G401 (cell line): ENCODE data around the gene MAPK11. TPM values are rescaled to one million over a fixed set of nuclear protein-coding genes. Genes with fewer than 3 reads are reported as not detected.
A peak's percentile ranks its signal among the peaks of the same experiment; 100 is the strongest.

Experiments
- DNase-seq: peaks from one replicate; pipeline ENCODE4 v3.0.0-alpha.2; 2015; ENCODE audit warnings: low spot score
- in situ Hi-C: cut with HindIII; loops from 2 replicates; pipeline ENCODE4 v1.10.0; 2016; ENCODE audit warnings: low sequenced_read_pairs, mixed read lengths
- total RNA-seq: library from RNA; depleted of rRNA; stranded (reverse); fragments of >200 nt; shearing (Covaris generic); gene quantifications from 2 replicates; pipeline ENCODE4 v1.2.3, GENCODE V29; 2014; rRNA removed

MAPK11 gene
- 21.3 and 21.5 TPM in 2 replicates for total RNA-seq

- in situ Hi-C loops: no loop called here
- peak; percentile 69 for DNase-seq
These were observed at the start of gene MAPK11 for GRCh38 chr22:50269970-50270665. Gene MAPK11, minus strand, starts transcription at chr22:50270380. Its CDS starts 88 bp downstream, at chr22:50270292.

GRCh38 chr22:50319503-50319951 lies 49.3 kb upstream of the MAPK11 start:
- DNase-seq: no peak
- in situ Hi-C loops: no loop called here

GRCh38 chr22:50318698-50319411 lies 48.7 kb upstream of the MAPK11 start:
- DNase-seq: no peak
- in situ Hi-C loops: no loop called here

GRCh38 chr22:50318356-50318697 lies 48.1 kb upstream of the MAPK11 start:
- DNase-seq: no peak
- in situ Hi-C loops: no loop called here

- in situ Hi-C loops: no loop called here
- no peak for DNase-seq
These were observed 47.5 kb upstream of the MAPK11 start for GRCh38 chr22:50317674-50318073.

GRCh38 chr22:50317178-50317577 lies 47.0 kb upstream of the MAPK11 start:
- DNase-seq: no peak
- in situ Hi-C loops: no loop called here

GRCh38 chr22:50316114-50317065 lies 46.2 kb upstream of the MAPK11 start:
- in situ Hi-C loops: no loop called here

GRCh38 chr22:50315289-50316113 lies 45.3 kb upstream of the MAPK11 start:
- in situ Hi-C loops: no loop called here
- no peak for DNase-seq

More at GRCh38 chr22:50316114-50317065, 46.2 kb upstream of the MAPK11 start:
- no peak for DNase-seq

- no peak for DNase-seq
- in situ Hi-C loops: no loop called here
These were observed 44.5 kb upstream of the MAPK11 start for GRCh38 chr22:50314455-50315288.

- DNase-seq: no peak
- in situ Hi-C loops: no loop called here
These were observed 43.9 kb upstream of the MAPK11 start for GRCh38 chr22:50314081-50314454.

GRCh38 chr22:50313600-50313999 lies 43.4 kb upstream of the MAPK11 start:
- in situ Hi-C loops: no loop called here
- DNase-seq: no peak

- no peak for DNase-seq
- in situ Hi-C loops: no loop called here
These were observed 42.8 kb upstream of the MAPK11 start for GRCh38 chr22:50313021-50313420.

- in situ Hi-C loops: no loop called here
These were observed 42.2 kb upstream of the MAPK11 start for GRCh38 chr22:50312371-50312770.

GRCh38 chr22:50311606-50312351 lies 41.6 kb upstream of the MAPK11 start:
- peak; percentile 32 for DNase-seq
- in situ Hi-C loops: no loop called here

More at GRCh38 chr22:50312371-50312770, 42.2 kb upstream of the MAPK11 start:
- no peak for DNase-seq

- no peak for DNase-seq
- in situ Hi-C loops: no loop called here
These were observed 40.8 kb upstream of the MAPK11 start for GRCh38 chr22:50310949-50311444.

GRCh38 chr22:50310031-50310722 lies 40.0 kb upstream of the MAPK11 start:
- no peak for DNase-seq
- in situ Hi-C loops: no loop called here

GRCh38 chr22:50309601-50309991 lies 39.4 kb upstream of the MAPK11 start:
- in situ Hi-C loops: no loop called here
- DNase-seq: no peak
